Measurements from ENCODE around the gene ADPGK.
"Not testable (repeated sequence)": the region's sequence is repeated elsewhere in the genome, so short reads cannot be mapped to it uniquely, and the experiment has no call there.

Gene ADPGK

GRCh38 chr15:72758182-72758581 is 25.4 kb downstream of the ADPGK start:
- no peak overlapping the region for H3K27ac ChIP-seq
- DNase-seq (ENCODE audit: low read depth, low spot score), result peak; percentile 29

DNA sequence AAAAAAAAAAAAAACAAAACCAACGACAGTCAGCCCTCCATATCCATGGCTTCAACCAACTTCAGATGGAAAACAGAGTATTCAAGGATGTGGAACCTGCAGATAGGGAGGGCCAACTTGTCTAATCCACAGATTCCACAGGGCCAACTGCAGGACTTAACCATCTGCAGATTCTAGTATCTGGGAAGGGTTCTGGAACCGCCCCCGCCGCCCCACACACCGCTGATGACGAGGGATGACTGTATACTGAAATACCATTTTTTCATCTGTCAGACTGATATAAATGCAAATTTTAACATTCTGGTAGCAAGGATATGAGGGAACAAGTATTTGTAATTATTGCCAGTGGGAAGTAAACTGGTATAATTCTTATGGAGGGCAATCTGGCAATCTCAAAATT is 29.5 kb downstream of the ADPGK start:
- H3K27ac ChIP-seq, result no peak overlapping the region
- no peak for DNase-seq (ENCODE audit: low read depth, low spot score)

DNA sequence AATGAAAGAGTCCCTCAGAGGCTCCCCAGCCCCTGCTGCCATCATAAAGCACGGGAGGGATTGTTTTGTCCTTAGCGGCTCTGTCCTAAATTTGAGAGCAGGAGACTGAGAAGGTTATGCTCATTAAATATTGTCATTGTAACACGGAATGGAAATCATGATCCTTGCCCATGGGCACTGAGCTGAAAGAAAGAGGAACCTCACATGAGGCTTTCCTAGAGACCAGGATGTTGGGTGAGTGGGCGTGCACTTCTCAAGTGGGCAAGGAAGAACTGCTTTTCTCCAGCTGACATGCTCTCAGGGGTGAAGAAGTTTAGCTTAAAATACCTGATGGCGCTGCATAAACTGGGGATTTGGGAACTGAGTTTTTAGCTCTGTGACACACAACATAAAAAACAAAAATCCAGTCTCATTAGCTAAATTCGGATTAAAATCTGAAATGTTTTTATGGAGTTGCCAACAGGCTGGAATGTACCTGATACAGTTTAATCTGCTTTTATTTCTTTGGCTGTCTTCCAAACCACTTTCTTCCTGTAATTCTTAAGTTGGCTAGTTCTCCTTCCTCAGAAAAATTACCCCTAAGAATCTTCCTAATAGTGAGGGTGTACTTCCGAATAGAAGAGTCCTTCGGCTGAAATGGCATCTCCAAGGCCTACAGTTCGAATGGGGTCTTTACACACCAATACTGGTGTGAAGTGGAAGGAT is 31.7 kb downstream of the ADPGK start:
- DNase-seq (ENCODE audit: low read depth, low spot score), result no peak
- H3K27ac ChIP-seq, result no peak overlapping the region

- H3K27ac ChIP-seq, result no peak overlapping the region
These were observed 33.9 kb downstream of the ADPGK start for GRCh38 chr15:72749700-72750099.

GRCh38 chr15:72740219-72740618 is 43.3 kb downstream of the ADPGK start:
- DNase-seq (ENCODE audit: low read depth, low spot score), result no peak

More at GRCh38 chr15:72749700-72750099, 33.9 kb downstream of the ADPGK start:
- DNase-seq (ENCODE audit: low read depth, low spot score), result no peak

DNA sequence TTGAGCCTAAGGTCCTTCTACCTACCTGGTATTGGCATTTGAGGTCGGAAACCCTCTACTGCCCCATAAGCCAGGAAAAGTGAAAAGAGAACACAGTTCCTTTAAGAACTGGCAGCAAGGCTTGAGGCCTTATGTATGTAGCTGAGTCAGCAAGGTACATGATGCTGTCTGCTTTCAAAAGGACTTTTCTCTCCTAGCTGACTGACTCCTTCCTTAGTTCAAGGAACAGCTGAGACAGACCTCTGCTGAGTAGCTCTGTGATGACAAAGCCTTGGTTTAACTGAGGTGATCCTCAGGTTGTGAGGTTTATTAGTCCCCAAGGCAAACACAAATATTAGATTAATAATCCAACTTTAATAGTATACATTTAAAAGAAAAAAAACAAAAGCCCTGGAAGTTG is 45.8 kb downstream of the ADPGK start:
- DNase-seq (ENCODE audit: low read depth, low spot score), result peak; percentile 6
- H3K27ac ChIP-seq, result no peak overlapping the region

More at GRCh38 chr15:72740219-72740618, 43.3 kb downstream of the ADPGK start:
- no peak overlapping the region for H3K27ac ChIP-seq

DNA sequence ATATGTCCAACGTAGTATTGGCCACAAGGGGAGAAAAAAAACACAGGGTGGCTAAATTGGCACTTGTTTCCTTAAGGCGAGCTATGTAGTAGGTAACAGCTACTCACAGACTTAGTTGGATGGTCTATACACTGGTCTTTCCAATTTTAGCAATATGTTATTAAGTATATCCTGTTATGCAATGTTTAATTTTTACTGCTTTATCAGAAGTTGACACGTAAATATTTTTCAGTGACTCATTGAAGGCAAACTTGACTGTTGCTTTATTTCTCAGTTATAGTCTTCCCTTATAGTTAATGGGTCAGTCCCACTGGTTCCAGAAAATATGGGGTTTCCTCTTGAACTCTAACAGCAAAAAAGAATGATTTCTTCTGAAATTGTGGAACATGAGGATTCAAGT is 46.5 kb downstream of the ADPGK start:
- DNase-seq (ENCODE audit: low read depth, low spot score), result no peak
- no peak overlapping the region for H3K27ac ChIP-seq

DNA sequence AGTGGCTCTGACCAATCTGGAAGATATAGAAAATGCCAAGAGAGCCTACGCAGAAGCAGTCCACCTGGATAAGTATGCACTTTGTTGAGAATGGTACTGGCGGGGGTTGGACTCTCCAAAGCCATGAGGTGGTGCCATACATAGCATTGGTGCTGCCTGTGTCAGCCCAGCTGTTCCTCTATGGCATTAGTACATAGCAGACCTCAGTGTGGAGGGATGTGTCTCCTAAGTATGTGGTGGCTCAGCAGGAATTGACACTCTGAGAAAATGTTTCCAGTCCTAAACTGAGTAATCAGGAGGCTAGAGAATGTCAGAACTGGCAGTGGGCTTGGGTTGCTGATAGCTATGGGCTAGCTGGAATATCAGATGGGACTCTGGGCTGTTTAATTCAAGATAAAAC is 48.4 kb downstream of the ADPGK start:
- no peak overlapping the region for H3K27ac ChIP-seq
- no peak for DNase-seq (ENCODE audit: low read depth, low spot score)

DNA sequence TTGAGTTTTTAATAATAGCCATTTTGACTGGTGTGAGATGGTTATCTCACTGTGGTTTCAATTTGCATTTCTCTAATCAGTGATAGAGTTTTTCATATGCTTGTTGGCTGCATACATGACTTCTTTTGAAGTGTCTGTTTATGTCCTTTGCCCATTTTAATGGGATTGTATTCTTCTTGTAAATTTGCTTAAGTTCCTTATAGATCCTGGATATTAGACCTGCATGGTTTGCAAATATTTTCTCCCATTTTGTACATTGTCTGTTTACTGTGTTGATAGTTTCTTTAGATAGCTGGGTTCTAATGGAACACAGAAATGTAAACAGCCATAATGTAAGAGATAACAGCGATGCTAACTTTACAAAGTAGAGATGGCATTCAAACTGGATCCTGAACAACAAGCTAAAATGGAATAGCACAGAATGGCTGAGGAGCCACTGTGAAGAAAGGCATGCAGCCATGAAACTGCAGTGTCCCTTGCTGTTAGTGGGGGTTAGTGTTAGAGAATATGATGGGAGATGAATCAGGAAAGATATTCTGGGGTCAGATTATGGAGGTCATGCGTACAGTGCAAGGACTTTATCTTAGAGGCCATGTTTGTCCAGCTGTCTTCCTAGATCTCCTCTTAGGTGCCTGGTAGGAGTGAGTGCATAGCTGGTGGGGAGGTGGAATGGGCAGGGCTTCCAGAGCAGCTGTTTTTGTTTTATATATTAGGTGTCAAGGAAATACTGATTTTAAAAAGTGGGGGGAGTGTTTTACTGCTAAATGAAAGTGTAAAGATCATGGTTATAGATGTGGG is 49.4 kb downstream of the ADPGK start:
- no peak for DNase-seq (ENCODE audit: low read depth, low spot score)
- H3K27ac ChIP-seq, result no peak overlapping the region

GRCh38 chr15:72732516-72732915 is 51.0 kb downstream of the ADPGK start:
- no peak for DNase-seq (ENCODE audit: low read depth, low spot score)
- H3K27ac ChIP-seq, result no peak overlapping the region

DNA sequence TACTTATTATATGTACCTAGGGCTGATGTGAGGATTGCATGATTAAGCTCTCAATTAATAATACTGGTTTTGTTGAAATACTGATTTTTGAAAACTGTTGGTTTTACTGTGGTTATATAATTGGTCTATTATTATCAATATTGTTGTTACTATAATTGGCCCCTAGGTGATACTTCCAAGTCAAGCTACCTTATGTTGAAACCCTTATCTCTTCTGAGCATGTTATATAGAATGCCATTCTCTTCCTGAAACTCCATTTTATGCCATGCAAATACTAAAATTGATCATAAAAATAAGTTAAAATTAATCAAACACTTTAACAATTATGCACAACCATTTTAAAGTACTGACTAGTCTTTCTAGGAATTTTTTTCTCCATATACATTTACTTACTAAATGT is 51.5 kb downstream of the ADPGK start:
- no peak for DNase-seq (ENCODE audit: low read depth, low spot score)
- H3K27ac ChIP-seq, result no peak overlapping the region

DNA sequence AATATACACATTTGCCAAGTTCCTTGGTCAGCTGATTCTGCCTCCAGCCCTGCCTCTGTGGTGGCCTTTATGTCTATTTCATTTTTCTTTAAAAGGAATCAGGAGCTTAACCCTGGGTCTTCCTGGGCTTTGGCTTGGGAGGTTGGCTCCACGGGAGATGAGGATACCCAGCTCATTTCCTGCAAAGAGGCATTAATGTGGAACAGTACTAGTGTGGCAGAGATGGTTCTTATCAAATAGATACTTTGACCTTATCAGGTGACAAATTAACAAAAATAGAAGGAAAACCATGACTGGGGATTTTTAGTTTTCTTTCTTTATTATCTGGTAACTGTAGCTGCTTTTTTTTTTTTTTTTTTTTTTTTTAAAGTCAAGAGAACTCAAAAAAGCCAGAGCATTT is 54.7 kb downstream of the ADPGK start:
- DNase-seq (ENCODE audit: low read depth, low spot score), result no peak
- H3K27ac ChIP-seq, result no peak overlapping the region

DNA sequence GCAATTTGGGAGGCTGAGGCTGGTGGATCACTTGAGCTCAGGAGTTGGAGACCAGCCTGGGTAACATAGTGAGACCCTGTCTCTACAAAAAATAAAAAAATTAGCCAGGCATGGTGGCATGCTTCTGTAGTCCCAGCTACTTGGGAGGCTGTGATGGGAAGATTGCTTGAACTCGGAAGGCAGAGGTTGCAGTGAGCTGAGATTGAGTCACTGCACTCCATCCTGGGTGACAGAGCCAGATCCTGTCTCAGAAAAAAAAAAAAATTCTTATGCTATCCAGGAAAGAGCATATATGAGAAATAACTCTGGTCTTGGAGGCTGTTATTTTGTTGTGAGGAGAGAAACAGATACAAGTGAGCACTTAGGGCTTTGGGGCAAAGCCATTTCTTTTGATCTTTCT is 55.3 kb downstream of the ADPGK start:
- not testable (repeated sequence) for H3K27ac ChIP-seq; DNase-seq (ENCODE audit: low read depth, low spot score)

DNA sequence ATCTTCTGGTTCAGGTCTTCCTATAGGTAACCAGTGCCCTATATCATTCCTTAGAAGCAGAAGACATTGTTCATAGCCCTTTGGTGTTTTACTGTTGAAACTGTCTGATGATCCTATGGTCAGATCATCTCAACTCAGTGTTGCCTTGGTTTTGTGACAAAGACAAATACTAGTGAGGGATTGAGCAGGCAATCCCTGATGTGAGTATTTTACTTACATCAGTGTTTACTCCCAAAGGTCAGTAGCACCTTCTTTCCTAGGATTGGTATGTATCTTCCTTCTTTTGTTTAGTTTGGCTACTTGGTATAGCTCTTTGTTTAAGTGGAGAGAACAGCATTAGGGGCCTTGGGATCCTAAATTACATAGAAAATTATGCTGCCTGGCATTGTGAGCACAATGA is 56.4 kb downstream of the ADPGK start:
- no peak for DNase-seq (ENCODE audit: low read depth, low spot score)
- H3K27ac ChIP-seq, result no peak overlapping the region

DNA sequence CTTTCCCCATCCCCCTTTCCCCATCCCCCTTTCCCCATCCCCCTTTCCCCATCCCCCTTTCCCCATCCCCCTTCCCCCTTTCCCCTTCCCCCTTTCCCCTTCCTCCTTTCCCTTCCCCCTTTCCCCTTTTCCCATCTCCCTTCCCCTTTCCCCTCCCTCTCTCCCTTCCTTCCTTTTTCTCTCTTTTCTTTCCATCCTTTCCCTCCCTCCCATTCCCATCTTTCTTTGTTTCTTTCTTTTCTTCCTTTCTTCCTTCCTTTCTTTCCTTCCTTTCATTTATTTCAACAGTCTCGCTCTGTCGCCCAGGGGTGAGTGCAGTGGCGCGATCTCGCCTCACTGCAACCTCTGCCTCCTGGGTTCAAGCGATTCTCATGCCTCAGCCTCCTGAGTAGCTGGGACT is 57.7 kb downstream of the ADPGK start:
- not testable (repeated sequence) for DNase-seq (ENCODE audit: low read depth, low spot score); H3K27ac ChIP-seq

GRCh38 chr15:72725446-72725845 is 58.1 kb downstream of the ADPGK start:
- DNase-seq (ENCODE audit: low read depth, low spot score), result no peak
- H3K27ac ChIP-seq, result no peak overlapping the region

- H3K27ac ChIP-seq, result no peak overlapping the region
- no peak for DNase-seq (ENCODE audit: low read depth, low spot score)
These were observed 59.5 kb downstream of the ADPGK start for GRCh38 chr15:72724028-72724427.

DNA sequence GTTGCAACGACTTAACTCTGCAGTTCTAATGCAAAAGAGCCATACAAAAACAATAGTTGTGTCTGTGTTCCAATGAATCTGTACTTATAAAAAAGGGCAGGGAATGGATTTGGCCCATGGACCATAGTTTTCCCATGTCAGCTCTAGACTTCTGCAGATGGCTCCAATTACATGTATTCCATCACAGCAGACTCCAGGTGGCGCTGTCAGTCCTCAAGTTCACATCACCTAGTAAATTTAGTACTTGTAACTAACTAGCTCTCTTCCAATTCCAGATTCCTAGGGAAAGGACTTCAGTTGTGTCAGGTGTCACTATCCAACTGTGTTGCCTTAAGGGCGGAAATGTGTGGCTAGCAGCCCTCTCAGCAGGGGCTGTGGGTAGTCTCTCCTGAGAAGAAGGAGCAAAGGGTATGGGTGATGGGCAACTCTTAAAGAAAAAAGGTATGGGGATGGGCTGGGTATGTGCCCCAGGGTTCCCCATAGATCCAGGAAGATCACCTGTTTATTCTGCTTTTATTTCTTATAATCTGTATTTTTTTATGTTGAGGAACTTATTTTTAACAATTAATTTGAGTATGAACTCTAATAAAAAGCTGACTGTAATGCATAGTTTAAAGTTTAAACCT is 61.4 kb downstream of the ADPGK start:
- no peak overlapping the region for H3K27ac ChIP-seq
- DNase-seq (ENCODE audit: low read depth, low spot score), result peak; percentile 10

DNA sequence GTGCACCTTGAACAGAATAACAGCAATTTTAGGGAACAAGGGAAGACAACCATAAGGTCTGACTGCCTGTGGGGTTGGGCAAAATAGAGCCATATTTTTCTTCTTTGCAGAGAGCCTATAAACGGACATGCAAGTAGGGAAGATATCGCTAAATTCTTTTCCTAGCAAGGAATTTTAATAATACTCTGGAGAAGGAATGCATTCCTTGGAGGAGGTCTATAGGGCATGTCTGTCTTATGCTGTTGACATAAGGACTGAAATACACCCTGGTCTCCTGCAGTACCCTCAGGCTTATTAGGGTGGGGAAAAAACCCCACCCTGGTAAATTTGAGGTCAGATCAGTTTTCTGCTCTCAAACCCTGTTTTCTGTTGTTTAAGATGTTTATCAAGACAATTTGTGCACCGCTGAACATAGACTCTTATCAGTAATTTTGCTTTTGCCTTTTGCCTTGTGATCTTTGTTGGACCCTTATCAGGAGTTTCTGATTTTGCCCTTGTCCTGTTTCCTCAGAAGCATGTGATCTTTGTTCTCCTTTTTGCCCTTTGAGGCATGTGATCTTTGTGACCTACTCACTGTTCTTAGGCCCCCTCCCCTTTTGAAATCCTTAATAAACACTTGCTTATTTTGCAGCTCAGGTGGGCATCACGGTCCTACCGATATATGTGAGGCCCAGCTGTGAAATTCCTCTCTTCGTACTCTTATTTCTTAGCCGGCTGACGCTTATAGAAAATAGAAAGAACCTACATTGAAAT is 74.8 kb downstream of the ADPGK start:
- DNase-seq (ENCODE audit: low read depth, low spot score), result not testable (repeated sequence)

GRCh38 chr15:72706266-72706665 is 77.3 kb downstream of the ADPGK start:
- no peak for DNase-seq (ENCODE audit: low read depth, low spot score)
- no peak overlapping the region for H3K27ac ChIP-seq

More for the DNA sequence above, 74.8 kb downstream of the ADPGK start:
- H3K27ac ChIP-seq, result not testable (repeated sequence)

All from epithelial cell of prostate (primary cell).